ENCODE measurements around the gene FBLIM1. TPM values are rescaled to one million over a fixed set of nuclear protein-coding genes. Genes with fewer than 3 reads are reported as not detected.
A peak's percentile ranks its signal among the peaks of the same experiment; 100 is the strongest.

FBLIM1 gene
- total and polyA plus RNA-seq, 9 donors = 39.0 to 160 (median 67.6) TPM

DNA sequence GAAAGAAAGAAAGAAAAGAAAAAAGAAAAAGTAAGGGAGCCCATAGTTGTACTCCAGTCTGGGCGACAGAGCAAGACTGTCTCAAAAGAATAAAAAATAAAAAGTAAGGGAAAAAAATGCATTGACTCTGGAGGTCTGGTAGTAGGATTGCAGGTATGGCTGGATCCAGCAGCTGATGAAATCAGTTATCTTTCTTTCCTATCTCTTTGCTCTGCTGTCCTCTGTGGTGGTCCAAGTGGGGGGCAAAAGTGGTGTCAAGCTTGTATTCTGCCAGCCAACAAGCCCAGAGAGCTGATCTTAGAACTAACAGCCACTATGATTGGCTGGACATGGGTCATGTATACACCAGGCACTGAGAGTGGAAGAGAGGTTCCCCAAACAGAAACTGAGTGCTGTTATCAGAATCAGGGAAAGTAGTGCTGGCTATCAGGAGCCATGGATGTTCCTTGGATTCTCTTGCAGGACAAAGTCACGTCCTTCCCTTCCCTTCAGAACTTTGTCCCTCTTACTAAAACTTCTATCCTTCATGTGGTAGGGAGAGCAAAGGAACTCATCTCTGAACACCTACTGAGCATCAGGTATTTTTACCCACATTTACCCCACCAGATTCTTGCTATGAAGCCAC is 3.5 kb upstream of the FBLIM1 start:
- no peak for TF ChIP-seq POLR2A (IDR thresholded peaks at IDR 0.05)
- TF ChIP-seq EP300 (IDR thresholded peaks at IDR 0.05) = no peak
- TF ChIP-seq, protein P1, sequence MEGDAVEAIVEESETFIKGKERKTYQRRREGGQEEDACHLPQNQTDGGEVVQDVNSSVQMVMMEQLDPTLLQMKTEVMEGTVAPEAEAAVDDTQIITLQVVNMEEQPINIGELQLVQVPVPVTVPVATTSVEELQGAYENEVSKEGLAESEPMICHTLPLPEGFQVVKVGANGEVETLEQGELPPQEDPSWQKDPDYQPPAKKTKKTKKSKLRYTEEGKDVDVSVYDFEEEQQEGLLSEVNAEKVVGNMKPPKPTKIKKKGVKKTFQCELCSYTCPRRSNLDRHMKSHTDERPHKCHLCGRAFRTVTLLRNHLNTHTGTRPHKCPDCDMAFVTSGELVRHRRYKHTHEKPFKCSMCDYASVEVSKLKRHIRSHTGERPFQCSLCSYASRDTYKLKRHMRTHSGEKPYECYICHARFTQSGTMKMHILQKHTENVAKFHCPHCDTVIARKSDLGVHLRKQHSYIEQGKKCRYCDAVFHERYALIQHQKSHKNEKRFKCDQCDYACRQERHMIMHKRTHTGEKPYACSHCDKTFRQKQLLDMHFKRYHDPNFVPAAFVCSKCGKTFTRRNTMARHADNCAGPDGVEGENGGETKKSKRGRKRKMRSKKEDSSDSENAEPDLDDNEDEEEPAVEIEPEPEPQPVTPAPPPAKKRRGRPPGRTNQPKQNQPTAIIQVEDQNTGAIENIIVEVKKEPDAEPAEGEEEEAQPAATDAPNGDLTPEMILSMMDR (IDR thresholded peaks at IDR 0.05) = no peak
- Histone ChIP-seq H3K4me1 (ENCODE audit: insufficient read depth) (peaks cover 3% of the 10 kb centered on the region), H3K27me3 (no peaks in the 10 kb centered on the region), H3K27ac (no peak overlapping the region), H3K36me3 (no peaks in the 10 kb centered on the region), H3K4me3 (no peak overlapping the region), H3K9me3 (no peaks in the 10 kb centered on the region)
- DNase-seq = no peak
- intact Hi-C loops (cut with DNase I) = no loop called here
- WGBS, 3 donors = 88 to 96% (median 94%) methylated on average over 2 of the region's 2 CpGs

DNA sequence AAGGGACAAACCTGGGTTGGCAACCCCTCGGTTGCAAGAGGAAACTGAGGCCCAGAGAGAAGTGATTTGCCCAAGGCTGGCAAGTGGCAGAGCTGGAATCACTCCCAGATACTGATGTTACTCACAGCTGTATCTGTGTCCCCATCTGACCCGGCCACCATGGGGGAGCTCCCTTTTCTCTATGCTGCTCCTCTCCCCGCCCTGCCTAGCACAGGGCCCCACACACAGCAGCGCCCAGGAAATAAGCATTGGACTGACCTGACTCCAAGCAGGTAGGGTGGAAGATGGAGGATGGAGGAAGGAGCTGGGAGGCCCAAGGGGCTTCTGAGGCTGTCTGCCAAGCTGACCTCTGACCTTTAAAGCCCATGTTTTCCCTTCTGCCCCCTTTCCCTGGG is 3.0 kb upstream of the FBLIM1 start:
- intact Hi-C loops (cut with DNase I) = no loop called here
- TF ChIP-seq, protein P1 (IDR thresholded peaks at IDR 0.05) = no peak
- TF ChIP-seq POLR2A (IDR thresholded peaks at IDR 0.05) (no peak), EP300 (IDR thresholded peaks at IDR 0.05) (no peak)
- no peak for DNase-seq

DNA sequence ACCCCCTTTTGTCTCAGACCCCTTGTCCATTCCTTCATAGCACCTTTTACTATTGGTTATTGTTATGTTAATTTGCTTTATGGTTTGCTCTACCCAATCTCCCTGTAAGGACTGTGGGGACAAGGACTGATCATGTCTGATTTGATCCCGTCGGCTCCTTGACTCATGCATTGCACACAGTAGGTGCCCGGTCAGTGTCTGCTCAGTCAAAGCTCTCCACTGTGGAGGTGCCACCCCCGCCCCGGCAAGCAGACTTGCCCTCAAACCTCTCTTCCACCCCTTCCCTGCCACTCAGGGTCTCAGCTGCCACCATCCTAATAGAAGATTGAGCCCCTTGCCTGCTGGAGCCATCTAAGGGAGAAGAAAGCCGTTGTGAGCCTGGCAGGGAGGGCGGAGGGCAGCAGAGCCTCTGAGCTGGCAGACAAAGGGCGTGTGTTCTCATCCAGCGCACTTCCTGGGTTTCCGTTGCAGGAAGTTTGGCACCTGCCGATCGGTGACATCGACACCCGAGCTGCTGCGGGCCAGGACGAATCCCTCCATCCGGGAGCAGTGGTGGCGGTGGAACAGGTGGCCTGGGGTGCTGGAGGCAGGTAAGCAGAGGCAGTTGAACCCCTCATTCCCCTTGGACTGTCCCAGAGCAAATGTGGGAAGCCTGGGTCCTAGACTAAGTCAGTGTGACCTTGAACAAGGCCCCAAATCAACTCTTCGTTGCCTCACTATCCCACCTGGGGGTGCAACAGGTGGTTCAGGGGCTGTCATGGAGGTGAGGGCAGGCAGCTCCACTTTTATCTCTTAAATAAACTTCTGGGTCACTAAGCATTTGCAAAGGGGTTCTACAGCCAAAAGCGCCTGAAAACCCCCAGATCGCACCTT is 2.2 kb upstream of the FBLIM1 start:
- Histone ChIP-seq H3K9me3 (no peaks in the 10 kb centered on the region), H3K27me3 (no peaks in the 10 kb centered on the region), H3K27ac (no peak overlapping the region), H3K4me1 (ENCODE audit: insufficient read depth) (peaks cover 10% of the 10 kb centered on the region), H3K4me3 (no peak overlapping the region), H3K36me3 (no peaks in the 10 kb centered on the region)
- DNase-seq = no peak
- TF ChIP-seq POLR2A (IDR thresholded peaks at IDR 0.05) (no peak), EP300 (IDR thresholded peaks at IDR 0.05) (no peak)
- TF ChIP-seq, protein P1 (IDR thresholded peaks at IDR 0.05) = no peak
- intact Hi-C loops (cut with DNase I) = no loop called here
- WGBS, 3 donors = 77 to 86% (median 82%) methylated on average over 20 to 21 of the region's 21 CpGs

More for the DNA sequence above, 3.0 kb upstream of the FBLIM1 start:
- Histone ChIP-seq H3K9me3 (no peaks in the 10 kb centered on the region), H3K36me3 (no peaks in the 10 kb centered on the region), H3K4me3 (no peak overlapping the region), H3K27ac (no peak overlapping the region), H3K4me1 (ENCODE audit: insufficient read depth) (peaks cover 4% of the 10 kb centered on the region), H3K27me3 (no peaks in the 10 kb centered on the region)
- 82 to 89% (median 88%) methylated on average over 4 of the region's 4 CpGs for WGBS, 3 donors

DNA sequence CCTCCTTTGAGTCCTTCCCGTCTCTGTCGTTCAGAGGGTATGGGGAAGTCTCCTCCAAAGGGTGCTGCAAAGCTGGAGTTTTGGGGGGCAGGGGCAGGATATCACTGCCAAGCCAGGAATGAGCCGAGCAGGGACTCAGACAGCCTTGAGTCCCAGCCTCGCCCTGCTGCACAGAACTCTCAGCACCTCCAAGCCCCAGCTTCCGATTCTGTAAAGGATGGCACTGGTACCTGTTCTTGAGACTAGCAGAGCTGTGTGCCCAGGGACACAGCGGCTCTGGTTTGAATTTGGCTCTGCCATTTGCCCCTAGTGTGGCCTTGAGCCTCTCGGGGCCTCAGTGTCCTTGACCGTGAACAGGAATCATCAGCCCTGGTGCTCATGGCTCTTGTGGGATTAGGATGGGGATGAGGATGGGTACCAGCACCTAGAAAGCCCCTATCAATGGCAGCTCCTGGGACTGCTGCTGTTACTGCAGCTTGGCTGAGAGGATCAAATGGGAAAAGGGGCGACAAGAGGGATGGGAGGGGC is 1.5 kb upstream of the FBLIM1 start:
- H3K4me3 ChIP-seq = no peak overlapping the region
- no peak for DNase-seq
- H3K36me3 ChIP-seq = no peaks in the 10 kb centered on the region
- no peak for TF ChIP-seq POLR2A (IDR thresholded peaks at IDR 0.05)
- intact Hi-C loops (cut with DNase I) = no loop called here
- peak overlapping the region; percentile 25 to 65 for H3K27ac ChIP-seq
- 65 to 75% (median 72%) methylated on average over 9 of the region's 9 CpGs for WGBS, 3 donors
- no peaks in the 10 kb centered on the region for H3K27me3 ChIP-seq
- peaks cover 12% of the 10 kb centered on the region for H3K4me1 ChIP-seq (ENCODE audit: insufficient read depth)
- no peaks in the 10 kb centered on the region for H3K9me3 ChIP-seq
